Measurements from ENCODE around the gene FBXL16.

FBXL16 gene

DNA sequence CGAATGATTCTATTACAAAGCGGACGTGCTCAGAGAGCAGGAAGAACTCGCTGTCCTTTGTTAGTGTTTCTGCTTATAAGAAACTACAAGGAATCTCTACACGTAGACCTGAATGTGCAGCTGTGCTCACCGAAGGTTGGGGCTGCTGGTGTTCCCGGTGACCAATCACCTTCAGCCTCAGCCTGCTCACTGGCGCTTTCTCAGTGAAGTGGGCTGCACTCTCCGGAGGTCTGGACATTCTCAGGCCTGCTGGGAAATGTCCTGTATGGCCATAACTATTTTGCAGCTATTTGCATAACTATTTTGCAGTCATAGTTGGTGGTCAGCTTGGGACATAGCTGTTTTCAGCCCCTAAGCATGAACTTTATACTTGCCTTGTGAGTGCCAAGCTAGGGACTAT lies 44.9 kb upstream of the FBXL16 start:
- WGBS (ENCODE audit: extremely low coverage, insufficient coverage, low lambda C conversion rate) = no CpG with 5 or more reads among the region's 9 CpGs
- H4K5ac ChIP-seq (ENCODE audit: low read length) = no peak overlapping the region
- no peak overlapping the region for H3K4me3 ChIP-seq (ENCODE audit: low read length)
- no peak for DNase-seq
- no peak overlapping the region for H3K9ac ChIP-seq (ENCODE audit: low read length)
- no peak overlapping the region for H4K8ac ChIP-seq (ENCODE audit: low read depth, low read length)
- H3K36me3 ChIP-seq (ENCODE audit: control insufficient read depth, insufficient read depth, low read length) = no peaks in the 10 kb centered on the region
- no peaks in the 10 kb centered on the region for H3K27me3 ChIP-seq (ENCODE audit: insufficient read depth, low read length, poor library complexity)
- no peak overlapping the region for H2BK5ac ChIP-seq (ENCODE audit: low read length)
- no peak overlapping the region for H2AK5ac ChIP-seq (ENCODE audit: low read length)
- no peak overlapping the region for H2BK120ac ChIP-seq (ENCODE audit: low read depth, low read length)
- no peak overlapping the region for H3K4me2 ChIP-seq (ENCODE audit: low read length)
- no peak overlapping the region for H3K23ac ChIP-seq (ENCODE audit: low read length)
- H3K4me1 ChIP-seq (ENCODE audit: control insufficient read depth, low read depth, low read length) = no peaks in the 10 kb centered on the region
- H3K4ac ChIP-seq (ENCODE audit: low read depth, low read length) = no peak overlapping the region
- H3K18ac ChIP-seq (ENCODE audit: low read length) = no peak overlapping the region
- no peak overlapping the region for H2BK15ac ChIP-seq (replicated peaks; ENCODE audit: low read depth)
- H3K27ac ChIP-seq (ENCODE audit: low read depth, low read length) = no peak overlapping the region
- no peaks in the 10 kb centered on the region for H3K79me2 ChIP-seq (ENCODE audit: control insufficient read depth, insufficient read depth, low read length)
- H3K56ac ChIP-seq (ENCODE audit: low read length) = no peak overlapping the region
- no peaks in the 10 kb centered on the region for H3K79me1 ChIP-seq (ENCODE audit: low read length)

DNA sequence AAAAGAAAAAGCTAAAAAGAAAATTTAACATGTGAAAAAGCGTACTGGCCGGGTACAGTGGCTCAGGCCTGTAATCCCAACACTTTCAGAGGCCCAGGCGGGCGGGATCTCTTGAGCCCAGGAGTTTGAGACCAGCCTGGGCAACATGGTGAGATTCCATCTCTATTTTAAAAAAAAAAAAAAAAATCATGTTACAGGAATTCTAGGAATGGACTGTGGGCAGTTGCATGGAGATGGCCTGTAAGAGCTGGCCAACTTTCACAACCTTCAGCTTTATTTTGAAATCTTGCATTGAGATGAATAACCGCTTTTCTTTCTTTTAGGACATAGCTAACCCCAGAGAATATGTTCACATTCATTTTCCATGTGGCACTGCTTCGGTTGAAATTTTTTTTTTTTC lies 43.4 kb upstream of the FBXL16 start:
- Histone ChIP-seq H3K4me1 (ENCODE audit: control insufficient read depth, low read depth, low read length) (no peaks in the 10 kb centered on the region), H3K23ac (ENCODE audit: low read length) (no peak overlapping the region), H2AK5ac (ENCODE audit: low read length) (no peak overlapping the region), H3K27me3 (ENCODE audit: insufficient read depth, low read length, poor library complexity) (no peaks in the 10 kb centered on the region), H4K5ac (ENCODE audit: low read length) (no peak overlapping the region), H2BK120ac (ENCODE audit: low read depth, low read length) (no peak overlapping the region), H3K56ac (ENCODE audit: low read length) (no peak overlapping the region), H3K4me3 (ENCODE audit: low read length) (no peak overlapping the region), H3K18ac (ENCODE audit: low read length) (no peak overlapping the region), H3K4ac (ENCODE audit: low read depth, low read length) (no peak overlapping the region), H3K36me3 (ENCODE audit: control insufficient read depth, insufficient read depth, low read length) (no peaks in the 10 kb centered on the region), H3K79me1 (ENCODE audit: low read length) (no peaks in the 10 kb centered on the region), H3K27ac (ENCODE audit: low read depth, low read length) (no peak overlapping the region), H3K4me2 (ENCODE audit: low read length) (no peak overlapping the region), H3K9ac (ENCODE audit: low read length) (no peak overlapping the region), H2BK5ac (ENCODE audit: low read length) (no peak overlapping the region), H3K79me2 (ENCODE audit: control insufficient read depth, insufficient read depth, low read length) (no peaks in the 10 kb centered on the region), H2BK15ac (replicated peaks; ENCODE audit: low read depth) (no peak overlapping the region), H4K8ac (ENCODE audit: low read depth, low read length) (no peak overlapping the region)
- no peak for DNase-seq
- no CpG with 5 or more reads among the region's 6 CpGs for WGBS (ENCODE audit: extremely low coverage, insufficient coverage, low lambda C conversion rate)

DNA sequence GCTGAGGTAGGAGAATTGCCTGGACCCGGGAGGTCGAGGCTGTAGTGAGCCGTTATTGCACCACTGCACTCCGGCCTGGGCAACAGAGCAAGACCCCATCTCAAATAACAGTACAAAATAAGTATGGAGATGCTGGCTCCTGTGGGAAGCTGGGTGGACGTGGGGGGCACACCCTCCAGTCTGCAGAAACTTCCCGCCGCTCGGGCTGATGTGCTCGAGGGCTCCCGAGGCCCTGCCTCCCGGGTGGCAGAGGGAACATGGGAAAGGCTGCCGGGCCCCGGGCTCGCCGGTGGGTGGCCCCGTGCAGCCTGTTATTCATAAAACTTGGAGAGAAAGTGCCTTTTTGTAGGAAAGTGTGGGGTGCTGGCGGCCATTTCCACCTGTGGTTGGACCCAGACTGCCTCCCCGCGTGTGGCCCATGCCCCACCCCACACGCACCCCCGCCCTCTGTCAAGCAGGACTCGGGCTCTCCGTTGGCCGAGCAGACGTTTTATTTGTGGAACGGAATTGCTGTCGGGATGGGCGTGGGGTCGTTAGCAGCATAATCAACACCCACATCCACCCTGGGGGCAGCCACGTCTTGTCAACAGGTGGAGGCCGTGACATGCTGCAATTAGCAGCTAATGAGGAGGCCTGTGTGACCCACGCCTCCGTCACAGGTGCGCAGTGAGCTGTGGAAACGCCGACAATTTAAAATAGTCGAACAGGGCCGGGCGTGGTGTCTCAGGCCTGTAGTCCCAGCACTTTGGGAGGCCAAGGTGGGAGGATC lies 42.6 kb upstream of the FBXL16 start:
- Histone ChIP-seq H3K4me3 (ENCODE audit: low read length) (no peak overlapping the region), H3K18ac (ENCODE audit: low read length) (no peak overlapping the region), H3K27ac (ENCODE audit: low read depth, low read length) (no peak overlapping the region), H3K79me1 (ENCODE audit: low read length) (no peaks in the 10 kb centered on the region), H3K79me2 (ENCODE audit: control insufficient read depth, insufficient read depth, low read length) (no peaks in the 10 kb centered on the region), H3K4me2 (ENCODE audit: low read length) (no peak overlapping the region), H3K27me3 (ENCODE audit: insufficient read depth, low read length, poor library complexity) (no peaks in the 10 kb centered on the region), H3K56ac (ENCODE audit: low read length) (no peak overlapping the region), H2BK15ac (replicated peaks; ENCODE audit: low read depth) (no peak overlapping the region), H2BK120ac (ENCODE audit: low read depth, low read length) (no peak overlapping the region), H3K36me3 (ENCODE audit: control insufficient read depth, insufficient read depth, low read length) (no peaks in the 10 kb centered on the region), H3K9ac (ENCODE audit: low read length) (no peak overlapping the region), H2AK5ac (ENCODE audit: low read length) (no peak overlapping the region), H2BK5ac (ENCODE audit: low read length) (no peak overlapping the region), H3K23ac (ENCODE audit: low read length) (no peak overlapping the region), H4K5ac (ENCODE audit: low read length) (no peak overlapping the region), H4K8ac (ENCODE audit: low read depth, low read length) (no peak overlapping the region), H3K4ac (ENCODE audit: low read depth, low read length) (no peak overlapping the region), H3K4me1 (ENCODE audit: control insufficient read depth, low read depth, low read length) (no peaks in the 10 kb centered on the region)
- DNase-seq = no peak
- no CpG with 5 or more reads among the region's 39 CpGs for WGBS (ENCODE audit: extremely low coverage, insufficient coverage, low lambda C conversion rate)

GRCh38 chr16:746637-747036 lies 41.0 kb upstream of the FBXL16 start:
- Histone ChIP-seq H3K36me3 (ENCODE audit: control insufficient read depth, insufficient read depth, low read length) (no peaks in the 10 kb centered on the region), H4K8ac (ENCODE audit: low read depth, low read length) (no peak overlapping the region), H2BK5ac (ENCODE audit: low read length) (no peak overlapping the region), H2BK15ac (replicated peaks; ENCODE audit: low read depth) (no peak overlapping the region), H3K23ac (ENCODE audit: low read length) (no peak overlapping the region), H2AK5ac (ENCODE audit: low read length) (no peak overlapping the region), H3K79me2 (ENCODE audit: control insufficient read depth, insufficient read depth, low read length) (no peaks in the 10 kb centered on the region), H4K5ac (ENCODE audit: low read length) (no peak overlapping the region), H2BK120ac (ENCODE audit: low read depth, low read length) (no peak overlapping the region), H3K4me2 (ENCODE audit: low read length) (no peak overlapping the region), H3K4me3 (ENCODE audit: low read length) (no peak overlapping the region), H3K56ac (ENCODE audit: low read length) (no peak overlapping the region), H3K18ac (ENCODE audit: low read length) (no peak overlapping the region), H3K4ac (ENCODE audit: low read depth, low read length) (no peak overlapping the region), H3K27ac (ENCODE audit: low read depth, low read length) (no peak overlapping the region), H3K4me1 (ENCODE audit: control insufficient read depth, low read depth, low read length) (no peaks in the 10 kb centered on the region), H3K79me1 (ENCODE audit: low read length) (no peaks in the 10 kb centered on the region), H3K27me3 (ENCODE audit: insufficient read depth, low read length, poor library complexity) (no peaks in the 10 kb centered on the region), H3K9ac (ENCODE audit: low read length) (no peak overlapping the region)
- no peak for DNase-seq
- no CpG with 5 or more reads among the region's 13 CpGs for WGBS (ENCODE audit: extremely low coverage, insufficient coverage, low lambda C conversion rate)

GRCh38 chr16:745739-746138 lies 40.1 kb upstream of the FBXL16 start:
- H3K18ac ChIP-seq (ENCODE audit: low read length) = no peak overlapping the region
- no peak overlapping the region for H3K27ac ChIP-seq (ENCODE audit: low read depth, low read length)
- no peak overlapping the region for H3K23ac ChIP-seq (ENCODE audit: low read length)
- H3K79me2 ChIP-seq (ENCODE audit: control insufficient read depth, insufficient read depth, low read length) = no peaks in the 10 kb centered on the region
- no peak overlapping the region for H4K5ac ChIP-seq (ENCODE audit: low read length)
- no peaks in the 10 kb centered on the region for H3K36me3 ChIP-seq (ENCODE audit: control insufficient read depth, insufficient read depth, low read length)
- no peak overlapping the region for H2BK5ac ChIP-seq (ENCODE audit: low read length)
- H3K4ac ChIP-seq (ENCODE audit: low read depth, low read length) = no peak overlapping the region
- no peak overlapping the region for H3K56ac ChIP-seq (ENCODE audit: low read length)
- DNase-seq = peak; percentile 66
- no peaks in the 10 kb centered on the region for H3K79me1 ChIP-seq (ENCODE audit: low read length)
- H3K27me3 ChIP-seq (ENCODE audit: insufficient read depth, low read length, poor library complexity) = no peaks in the 10 kb centered on the region
- no peak overlapping the region for H3K4me3 ChIP-seq (ENCODE audit: low read length)
- no peak overlapping the region for H4K8ac ChIP-seq (ENCODE audit: low read depth, low read length)
- no peak overlapping the region for H2BK120ac ChIP-seq (ENCODE audit: low read depth, low read length)
- H3K4me2 ChIP-seq (ENCODE audit: low read length) = no peak overlapping the region
- H2BK15ac ChIP-seq (replicated peaks; ENCODE audit: low read depth) = no peak overlapping the region
- H3K4me1 ChIP-seq (ENCODE audit: control insufficient read depth, low read depth, low read length) = no peaks in the 10 kb centered on the region
- WGBS (ENCODE audit: extremely low coverage, insufficient coverage, low lambda C conversion rate) = no CpG with 5 or more reads among the region's 14 CpGs
- no peak overlapping the region for H2AK5ac ChIP-seq (ENCODE audit: low read length)
- H3K9ac ChIP-seq (ENCODE audit: low read length) = no peak overlapping the region

Data from mesendoderm (in vitro differentiated cells).